Uterus (tissue), 4 donors: ENCODE data around the gene CHCHD3. TPM values are rescaled to one million over a fixed set of nuclear protein-coding genes. Genes with fewer than 3 reads are reported as not detected.

Experiments
- DNase-seq, 2 donors: peaks; one replicate each; pipeline ENCODE4 v3.0.0-alpha.2; 2019 to 2020
- H3K27ac ChIP-seq, 2 donors: fragments of 200-600 bp; sonication (generic); 1 replicate in 1 of 2; 2 replicates in 1 of 2; pipeline ENCODE4 v1.5.1; 2016 to 2018
- H3K27me3 ChIP-seq, 2 donors: fragments of 200-600 bp; sonication (generic); one replicate each; pipeline ENCODE4 v1.5.1; 2018 to 2019; ENCODE audit warnings: control low read depth in 1 of 2
- H3K36me3 ChIP-seq, 2 donors: fragments of 200-600 bp; sonication (generic); one replicate each; pipeline ENCODE4 v1.5.1; 2019; ENCODE audit warnings: control low read depth in 1 of 2
- H3K4me1 ChIP-seq, 2 donors: fragments of 200-600 bp; sonication (generic); one replicate each; pipeline ENCODE4 v1.5.1; 2018 to 2019; ENCODE audit warnings: control low read depth in 1 of 2
- H3K4me3 ChIP-seq, 2 donors: fragments of 200-600 bp; sonication (generic); 1 replicate in 1 of 2; 2 replicates in 1 of 2; pipeline ENCODE4 v1.5.1; 2018 to 2019; ENCODE audit warnings: mild to moderate bottlenecking in 1 of 2
- H3K9me3 ChIP-seq, 2 donors: fragments of 200-600 bp; sonication (generic); one replicate each; pipeline ENCODE4 v1.5.1; 2019; ENCODE audit warnings: control low read depth in 1 of 2
- POLR2A ChIP-seq, 2 donors: fragments of 450-650 bp; IDR thresholded peaks; one replicate each; pipeline ENCODE4 v1.6.1; 2016; ENCODE audit warnings: antibody characterized with exemption in 2 of 2, mild to moderate bottlenecking in 1 of 2, moderate library complexity in 1 of 2
- intact Hi-C: fragments of 100-400 bp; cut with DNase I; formaldehyde crosslinking; loops from one replicate; pipeline ENCODE4 v1.15.1; 2023; ENCODE audit warnings: low total_unique reads
- total RNA-seq, 4 donors: library from RNA; depleted of rRNA in 3 of 4; stranded (reverse); fragments of >200 nt in 3 of 4; gene quantifications; one replicate each; pipeline versions ENCODE4 v1.1.0 to v1.2.4, GENCODE V29; 2014 to 2023
- TF ChIP-seq, protein P1 (sequence below), 4 experiments: fragments of 200-600 bp in 2 of 4; fragments of 450-650 bp in 2 of 4; sonication (generic) in 2 of 4; IDR thresholded peaks; one replicate each; pipeline ENCODE4 v1.5.1; 2016 to 2019; ENCODE audit warnings: antibody characterized with exemption in 4 of 4, mild to moderate bottlenecking in 2 of 4, moderate library complexity in 1 of 4
- donor health status: DM: yes; HTN: yes; CAD: no.

Gene CHCHD3
- total RNA-seq, 4 donors from 2014 or later = 43.5 to 61.0 (median 47.6) TPM

DNA sequence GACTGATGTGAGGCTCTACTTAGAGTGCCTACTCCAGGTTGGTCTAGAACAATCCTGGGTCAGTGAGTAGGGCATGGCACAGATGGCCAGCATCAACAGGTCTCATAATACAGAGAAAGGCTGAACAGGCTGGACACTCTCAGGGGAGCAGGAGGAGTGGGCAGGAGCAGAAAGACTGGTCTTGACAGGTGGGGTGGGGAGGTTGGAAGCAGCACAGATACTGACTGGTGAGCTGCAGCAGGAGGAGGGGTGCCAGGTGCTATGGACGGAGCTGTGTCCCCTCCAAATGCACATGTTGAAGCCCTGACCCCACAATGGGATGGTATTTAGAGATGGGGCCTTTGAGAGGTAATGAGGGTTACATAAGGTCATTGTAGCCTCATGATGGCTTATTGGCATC is 315.2 kb downstream of the CHCHD3 start:
- no peak overlapping the region for H3K27ac ChIP-seq
- H3K27me3 ChIP-seq = no peaks in the 10 kb centered on the region
- no peak overlapping the region for H3K4me3 ChIP-seq
- TF ChIP-seq, protein P1, sequence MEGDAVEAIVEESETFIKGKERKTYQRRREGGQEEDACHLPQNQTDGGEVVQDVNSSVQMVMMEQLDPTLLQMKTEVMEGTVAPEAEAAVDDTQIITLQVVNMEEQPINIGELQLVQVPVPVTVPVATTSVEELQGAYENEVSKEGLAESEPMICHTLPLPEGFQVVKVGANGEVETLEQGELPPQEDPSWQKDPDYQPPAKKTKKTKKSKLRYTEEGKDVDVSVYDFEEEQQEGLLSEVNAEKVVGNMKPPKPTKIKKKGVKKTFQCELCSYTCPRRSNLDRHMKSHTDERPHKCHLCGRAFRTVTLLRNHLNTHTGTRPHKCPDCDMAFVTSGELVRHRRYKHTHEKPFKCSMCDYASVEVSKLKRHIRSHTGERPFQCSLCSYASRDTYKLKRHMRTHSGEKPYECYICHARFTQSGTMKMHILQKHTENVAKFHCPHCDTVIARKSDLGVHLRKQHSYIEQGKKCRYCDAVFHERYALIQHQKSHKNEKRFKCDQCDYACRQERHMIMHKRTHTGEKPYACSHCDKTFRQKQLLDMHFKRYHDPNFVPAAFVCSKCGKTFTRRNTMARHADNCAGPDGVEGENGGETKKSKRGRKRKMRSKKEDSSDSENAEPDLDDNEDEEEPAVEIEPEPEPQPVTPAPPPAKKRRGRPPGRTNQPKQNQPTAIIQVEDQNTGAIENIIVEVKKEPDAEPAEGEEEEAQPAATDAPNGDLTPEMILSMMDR (IDR thresholded peaks at IDR 0.05) = no peak
- no peak for TF ChIP-seq POLR2A (IDR thresholded peaks at IDR 0.05)
- intact Hi-C loops = no loop called here
- H3K9me3 ChIP-seq = no peaks in the 10 kb centered on the region
- no peaks in the 10 kb centered on the region for H3K36me3 ChIP-seq
- H3K4me1 ChIP-seq = no peaks in the 10 kb centered on the region
- no peak for DNase-seq

DNA sequence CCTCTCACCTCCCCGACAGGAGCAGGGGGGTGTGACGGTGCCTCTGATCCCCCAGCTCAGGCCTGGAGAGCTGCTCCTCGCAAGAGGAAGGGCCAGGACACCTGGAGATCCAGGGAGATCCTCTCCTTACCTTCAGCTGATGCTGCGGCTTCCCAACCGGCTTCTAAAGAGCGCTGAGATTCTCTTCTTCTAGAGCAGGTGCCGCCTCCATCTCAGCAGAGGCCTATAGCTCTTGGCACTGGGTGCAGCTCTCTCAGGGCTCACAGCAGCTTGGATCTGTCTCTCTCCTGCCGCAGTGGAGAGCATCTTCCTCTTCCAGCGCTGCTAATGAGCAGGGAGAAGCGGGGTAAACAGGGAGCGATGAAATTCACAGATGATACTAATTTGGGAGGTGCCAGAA is 316.0 kb downstream of the CHCHD3 start:
- no peaks in the 10 kb centered on the region for H3K36me3 ChIP-seq
- no peak for TF ChIP-seq POLR2A (IDR thresholded peaks at IDR 0.05)
- TF ChIP-seq, protein P1 (IDR thresholded peaks at IDR 0.05) = no peak
- no peak for DNase-seq
- intact Hi-C loops = no loop called here
- no peaks in the 10 kb centered on the region for H3K27me3 ChIP-seq
- H3K9me3 ChIP-seq = no peaks in the 10 kb centered on the region
- no peaks in the 10 kb centered on the region for H3K4me1 ChIP-seq
- no peak overlapping the region for H3K4me3 ChIP-seq
- H3K27ac ChIP-seq = no peak overlapping the region

DNA sequence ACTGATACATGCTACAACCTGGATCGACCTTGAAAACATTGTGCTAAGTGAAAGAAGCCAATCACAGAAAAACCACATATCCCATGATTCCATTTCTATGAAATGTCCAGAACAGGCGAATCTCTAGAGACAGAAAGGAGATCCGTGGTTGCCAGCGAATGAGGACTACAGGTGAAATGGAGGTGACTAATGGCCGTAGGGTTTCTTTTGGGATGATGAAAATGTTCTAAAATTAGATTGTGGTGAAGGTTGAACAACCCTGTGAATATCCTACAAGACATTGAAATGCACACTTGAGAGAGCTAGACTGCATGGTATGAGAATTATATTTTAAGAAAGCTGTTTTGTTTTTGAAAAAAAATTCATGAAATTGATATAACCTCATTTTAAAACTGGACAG is 317.1 kb downstream of the CHCHD3 start:
- no peaks in the 10 kb centered on the region for H3K9me3 ChIP-seq
- no peak for DNase-seq
- intact Hi-C loops = no loop called here
- no peak overlapping the region for H3K4me3 ChIP-seq
- no peaks in the 10 kb centered on the region for H3K27me3 ChIP-seq
- no peak overlapping the region for H3K27ac ChIP-seq
- H3K4me1 ChIP-seq = no peaks in the 10 kb centered on the region
- TF ChIP-seq POLR2A (IDR thresholded peaks at IDR 0.05) = no peak
- TF ChIP-seq, protein P1 (IDR thresholded peaks at IDR 0.05) = no peak
- H3K36me3 ChIP-seq = no peaks in the 10 kb centered on the region

DNA sequence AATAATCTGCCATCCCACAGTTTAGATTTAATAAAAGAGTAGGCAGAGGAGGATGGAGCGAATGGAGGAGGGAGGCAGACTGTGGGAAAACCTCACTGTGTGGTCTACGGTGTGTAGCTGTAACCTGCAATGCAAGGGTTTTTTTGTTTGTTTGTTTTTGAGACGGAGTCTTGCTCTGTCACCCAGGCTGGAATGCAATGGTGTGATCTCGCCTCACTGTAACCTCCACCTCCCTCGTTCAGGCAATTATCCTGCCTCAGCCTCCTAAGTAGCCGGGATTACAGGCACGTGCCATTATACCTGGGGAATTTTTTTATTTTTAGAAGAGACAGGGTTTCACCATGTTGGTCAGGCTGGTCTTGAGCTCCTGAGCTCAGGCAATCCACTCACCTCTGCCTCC is 321.0 kb downstream of the CHCHD3 start:
- intact Hi-C loops = no loop called here
- no peaks in the 10 kb centered on the region for H3K9me3 ChIP-seq
- H3K36me3 ChIP-seq = no peaks in the 10 kb centered on the region
- H3K4me1 ChIP-seq = no peaks in the 10 kb centered on the region
- no peak overlapping the region for H3K27ac ChIP-seq
- no peak overlapping the region for H3K4me3 ChIP-seq
- DNase-seq = no peak
- no peaks in the 10 kb centered on the region for H3K27me3 ChIP-seq
- TF ChIP-seq, protein P1 (IDR thresholded peaks at IDR 0.05) = no peak
- TF ChIP-seq POLR2A (IDR thresholded peaks at IDR 0.05) = no peak

DNA sequence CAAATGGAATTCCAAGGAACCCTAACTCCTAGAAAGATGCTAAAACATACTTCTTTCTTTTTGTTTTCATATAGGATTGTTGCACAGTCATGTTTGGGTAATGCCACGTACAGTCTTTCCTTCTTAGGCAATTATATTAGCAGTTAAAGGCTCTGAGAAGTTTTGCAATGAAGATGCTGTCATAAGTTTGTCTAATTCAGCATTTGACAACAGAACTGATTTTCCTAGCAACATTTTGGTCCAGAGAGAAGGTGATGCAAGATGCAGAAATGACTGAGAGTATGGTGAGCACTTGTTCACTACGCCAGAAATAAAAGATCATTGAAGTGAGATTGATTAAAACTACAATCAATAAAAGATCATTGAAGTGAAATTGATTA is 321.7 kb downstream of the CHCHD3 start:
- no peaks in the 10 kb centered on the region for H3K36me3 ChIP-seq
- H3K4me3 ChIP-seq = no peak overlapping the region
- no peaks in the 10 kb centered on the region for H3K27me3 ChIP-seq
- H3K27ac ChIP-seq = no peak overlapping the region
- intact Hi-C loops = no loop called here
- H3K4me1 ChIP-seq = no peaks in the 10 kb centered on the region
- TF ChIP-seq, protein P1 (IDR thresholded peaks at IDR 0.05) = no peak
- no peak for TF ChIP-seq POLR2A (IDR thresholded peaks at IDR 0.05)
- no peak for DNase-seq
- H3K9me3 ChIP-seq = no peaks in the 10 kb centered on the region
